ENCODE data around the gene HYPK.
A peak's percentile ranks its signal among the peaks of the same experiment; 100 is the strongest.

HYPK gene, protein sequence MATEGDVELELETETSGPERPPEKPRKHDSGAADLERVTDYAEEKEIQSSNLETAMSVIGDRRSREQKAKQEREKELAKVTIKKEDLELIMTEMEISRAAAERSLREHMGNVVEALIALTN

GRCh38 chr15:43800286-43801141 lies at the start of gene HYPK:
Gene HYPK, plus strand, starts transcription at chr15:43800599. Its CDS starts 24 bp downstream, at chr15:43800623.
- DNase-seq (ENCODE audit: low read depth), result peak; percentile 81

DNA sequence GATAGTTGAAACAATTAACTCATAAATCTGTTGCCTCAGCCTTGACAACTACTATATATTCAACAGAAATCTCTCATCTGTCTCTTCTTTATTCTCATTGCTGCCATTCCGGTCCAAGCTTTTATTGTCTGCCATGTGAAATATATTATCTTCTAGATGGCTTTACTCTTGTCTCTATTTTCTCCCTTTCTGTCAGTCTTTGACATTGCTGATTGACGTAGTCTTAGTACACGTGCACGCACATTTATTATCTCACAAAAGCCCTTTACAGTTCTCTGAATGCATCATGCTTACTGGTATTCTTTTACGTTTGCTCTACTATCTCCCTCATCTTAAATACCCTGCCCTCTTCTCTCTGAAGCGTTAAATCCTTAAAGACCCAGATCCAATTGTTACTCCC lies 48.5 kb upstream of the HYPK start:
- DNase-seq (ENCODE audit: low read depth), result no peak

DNA sequence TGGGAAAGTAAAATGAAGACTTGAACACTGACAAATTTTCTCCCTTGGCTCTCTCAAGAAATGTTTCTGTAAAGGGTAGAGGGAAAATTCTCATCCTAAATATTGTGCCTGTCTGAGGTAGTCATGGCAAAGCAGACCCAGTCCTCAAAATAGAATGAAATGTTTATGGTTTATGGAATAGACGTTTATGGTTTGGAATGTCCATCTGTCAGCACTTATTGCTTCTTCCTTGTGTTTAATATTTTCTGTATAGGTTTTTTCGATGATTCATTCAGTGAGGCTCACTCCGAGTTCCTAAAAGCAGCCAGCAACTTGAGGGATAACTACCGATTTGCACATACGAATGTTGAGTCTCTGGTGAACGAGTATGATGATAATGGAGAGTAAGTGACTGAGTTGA lies 37.6 kb upstream of the HYPK start:
- no peak for DNase-seq (ENCODE audit: low read depth)

DNA sequence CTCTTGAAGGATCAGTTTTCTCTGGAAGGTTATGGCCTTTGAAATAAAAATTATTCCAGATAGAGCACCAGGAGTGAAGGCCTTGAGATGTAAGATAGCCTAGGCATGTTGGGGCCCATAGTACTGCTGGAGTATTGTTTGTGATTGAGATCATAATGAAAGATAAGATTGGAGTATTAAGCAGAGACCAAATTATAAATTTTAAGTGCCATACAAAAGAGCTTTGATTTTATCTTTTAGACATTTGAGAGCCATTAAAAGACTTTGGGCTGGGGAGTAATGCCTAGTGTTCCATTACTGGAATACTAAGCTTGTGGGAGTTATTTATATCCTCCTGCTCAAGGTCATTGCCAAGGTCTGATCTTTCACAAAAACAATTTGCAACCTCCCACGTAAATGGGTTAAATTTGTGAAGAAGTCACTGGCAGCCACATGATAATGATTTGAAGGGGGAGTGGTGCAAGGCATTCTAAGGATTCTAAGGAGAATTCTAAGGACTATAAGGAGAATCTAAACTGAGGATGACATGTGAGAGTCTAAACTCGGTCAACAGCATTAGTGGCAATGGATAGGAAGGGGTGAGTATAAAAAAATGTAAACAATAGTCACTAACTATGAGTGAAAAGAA lies 36.5 kb upstream of the HYPK start:
- peak; percentile 41 for DNase-seq (ENCODE audit: low read depth)

DNA sequence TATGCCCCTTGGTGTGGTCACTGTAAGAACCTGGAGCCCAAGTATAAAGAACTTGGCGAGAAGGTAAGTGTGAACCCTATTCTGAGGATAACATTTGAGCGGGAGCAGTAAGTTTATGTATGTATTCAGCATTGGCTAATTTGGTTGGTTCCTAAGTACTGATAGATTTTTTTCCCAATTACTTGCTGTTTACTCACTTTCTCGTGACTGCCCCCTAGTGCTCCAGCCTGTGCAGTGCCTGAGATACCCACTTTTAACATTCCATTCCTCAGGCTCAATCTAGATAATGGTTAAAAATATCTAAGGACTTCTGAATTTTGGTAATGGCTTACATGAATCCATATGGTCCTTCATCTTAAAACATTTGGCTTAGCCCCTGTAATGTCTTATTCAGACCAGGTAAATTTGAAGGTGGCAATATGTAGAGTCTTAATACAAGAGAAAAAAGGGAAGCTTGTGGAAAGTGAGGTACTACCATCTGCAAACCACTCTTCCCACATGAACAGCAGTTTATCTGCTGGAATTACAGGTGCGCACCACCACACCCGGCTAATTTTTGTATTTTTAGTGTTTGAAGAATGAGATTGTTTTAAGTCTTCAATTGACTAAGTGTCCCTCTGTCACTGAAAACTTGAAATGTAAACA lies 30.7 kb upstream of the HYPK start:
- peak; percentile 52 for DNase-seq (ENCODE audit: low read depth)

DNA sequence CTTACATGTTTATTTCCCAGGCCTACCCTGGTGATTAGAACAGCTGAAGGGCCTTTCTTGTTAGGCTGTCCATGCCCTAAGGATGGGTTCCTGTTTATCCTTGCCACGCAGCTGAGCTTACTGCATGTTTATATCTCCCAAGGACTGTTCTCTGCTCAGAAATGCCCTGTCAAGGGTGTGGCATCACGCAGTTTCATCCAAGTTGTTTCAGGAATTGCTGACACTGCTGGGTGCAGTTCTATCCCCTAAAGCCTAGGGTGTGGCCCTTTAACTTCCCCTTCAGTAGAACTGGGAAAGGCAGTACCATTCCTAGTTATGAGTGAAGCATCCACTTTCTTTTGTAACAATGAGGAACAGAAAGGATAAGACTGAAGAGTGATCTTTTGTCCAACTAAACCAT lies 28.6 kb upstream of the HYPK start:
- no peak for DNase-seq (ENCODE audit: low read depth)

DNA sequence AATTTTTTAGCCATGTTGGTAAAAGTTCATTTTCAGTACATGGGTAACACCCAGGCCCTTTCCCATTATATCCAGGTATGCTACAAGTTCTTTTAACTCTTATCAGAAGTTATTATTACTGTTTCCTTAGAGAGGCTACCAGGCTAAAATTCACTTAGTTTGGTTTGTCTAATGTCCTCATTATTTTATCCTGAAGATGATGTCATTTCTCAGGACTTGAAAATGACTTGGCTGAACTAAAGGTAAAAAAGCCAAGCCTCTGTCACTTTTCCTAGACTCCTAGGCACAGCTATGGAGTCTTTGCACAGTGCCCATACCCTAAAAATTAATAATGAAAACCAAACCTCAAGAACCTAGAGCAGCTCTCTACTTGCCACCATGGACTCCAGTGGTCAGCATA lies 27.8 kb upstream of the HYPK start:
- no peak for DNase-seq (ENCODE audit: low read depth)

DNA sequence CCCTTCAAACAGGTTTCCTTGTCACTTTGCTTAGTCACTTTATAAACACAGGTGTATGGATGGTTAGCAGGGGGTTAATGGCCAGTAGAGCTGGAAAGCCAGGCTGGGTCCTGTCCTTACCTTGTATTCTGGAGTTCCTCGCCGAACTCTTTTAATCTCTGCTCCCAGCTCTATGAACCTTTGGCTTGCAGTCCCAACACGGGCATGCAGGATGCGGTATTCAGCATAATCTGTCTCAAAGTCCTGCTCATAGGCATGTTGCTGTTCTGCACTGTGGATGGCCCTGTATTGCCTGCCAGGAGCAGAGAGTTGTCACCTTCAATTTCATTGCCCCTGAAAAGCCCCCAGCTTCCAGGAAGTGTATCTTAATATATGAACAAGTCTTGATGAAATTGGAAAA lies 26.3 kb upstream of the HYPK start:
- DNase-seq (ENCODE audit: low read depth), result no peak

GRCh38 chr15:43775411-43775965 lies 24.9 kb upstream of the HYPK start:
- DNase-seq (ENCODE audit: low read depth), result peak; percentile 40

GRCh38 chr15:43776101-43776717 lies 24.2 kb upstream of the HYPK start:
- no peak for DNase-seq (ENCODE audit: low read depth)

- peak; percentile 41 for DNase-seq (ENCODE audit: low read depth)
Observed at GRCh38 chr15:43776718-43777266, 23.6 kb upstream of the HYPK start, which contains the start of gene ELL3. Gene ELL3, minus strand, starts transcription at chr15:43776966. Its CDS starts 65 bp downstream, at chr15:43776901.

- DNase-seq (ENCODE audit: low read depth), result peak; percentile 62
Observed at GRCh38 chr15:43777267-43777914, 23.0 kb upstream of the HYPK start.

GRCh38 chr15:43779016-43779415 lies 21.4 kb upstream of the HYPK start:
- DNase-seq (ENCODE audit: low read depth), result no peak

DNA sequence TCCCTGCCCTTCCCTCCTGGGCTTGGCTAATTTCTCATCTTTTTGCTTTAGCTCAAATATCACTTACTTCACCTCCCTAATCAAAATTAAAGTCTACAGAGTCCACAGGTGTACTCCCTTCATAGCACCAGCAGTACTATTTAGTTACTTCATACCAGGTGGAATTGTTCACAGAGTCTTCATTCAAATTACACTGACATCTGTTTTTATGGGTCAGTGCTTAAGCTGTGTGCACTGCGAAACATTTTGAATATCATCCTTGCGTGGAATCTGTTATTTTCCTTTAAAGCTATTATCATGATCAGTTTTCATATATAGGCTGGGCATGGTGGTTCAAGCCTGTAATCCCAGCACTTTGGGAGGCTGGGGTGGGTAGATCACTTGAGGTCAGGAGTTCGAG lies 11.0 kb upstream of the HYPK start:
- no peak for DNase-seq (ENCODE audit: low read depth)

DNA sequence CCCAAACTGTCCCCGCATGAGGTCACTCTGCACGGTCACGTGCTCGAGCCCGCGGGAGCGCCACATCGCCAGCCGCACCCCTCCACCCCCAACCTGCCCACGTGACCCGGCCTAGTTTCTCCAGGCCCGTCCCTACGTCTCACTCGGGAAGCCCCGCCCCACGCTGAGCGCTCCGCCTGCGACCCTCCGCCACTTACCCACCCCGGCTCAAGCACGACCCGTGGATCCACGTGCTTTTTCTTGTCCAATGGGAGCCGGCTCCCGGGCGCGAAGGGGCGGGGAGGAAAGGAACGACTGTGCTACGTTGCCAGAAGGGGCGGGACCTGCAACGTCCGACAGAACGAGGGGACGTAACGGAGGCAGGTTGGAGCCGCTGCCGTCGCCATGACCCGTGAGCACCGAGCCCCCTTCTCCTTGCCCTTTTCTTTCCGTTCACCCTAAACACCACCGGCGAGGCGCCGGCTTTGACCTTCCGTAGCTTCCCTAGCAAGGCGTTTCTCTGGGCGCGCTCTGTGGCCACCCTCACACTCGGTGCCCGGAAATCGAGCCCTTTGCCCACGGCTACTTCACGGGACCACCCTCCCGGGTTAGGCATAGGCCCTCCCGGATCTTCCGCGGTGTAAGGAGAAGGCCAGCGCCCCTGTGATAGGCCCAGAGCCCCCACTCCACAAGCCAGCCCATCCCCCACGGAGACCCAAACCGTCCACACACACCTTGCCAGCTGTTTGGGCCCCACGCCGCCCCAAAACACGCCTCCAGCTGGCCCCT lies 8.2 kb upstream of the HYPK start, which contains the start of gene SERF2:
SERF2 (plus strand) TSS at position 328 of the 768 bp plus-strand sequence; CDS start at position 385, 57 bp downstream.
- peak; percentile 99 for DNase-seq (ENCODE audit: low read depth)

- peak; percentile 23 for DNase-seq (ENCODE audit: low read depth)
Observed at GRCh38 chr15:43792761-43793476, 7.5 kb upstream of the HYPK start.

- no peak for DNase-seq (ENCODE audit: low read depth)
Observed at GRCh38 chr15:43793647-43794046, 6.8 kb upstream of the HYPK start.

GRCh38 chr15:43794269-43795037 lies 5.9 kb upstream of the HYPK start:
- peak; percentile 69 for DNase-seq (ENCODE audit: low read depth)

DNA sequence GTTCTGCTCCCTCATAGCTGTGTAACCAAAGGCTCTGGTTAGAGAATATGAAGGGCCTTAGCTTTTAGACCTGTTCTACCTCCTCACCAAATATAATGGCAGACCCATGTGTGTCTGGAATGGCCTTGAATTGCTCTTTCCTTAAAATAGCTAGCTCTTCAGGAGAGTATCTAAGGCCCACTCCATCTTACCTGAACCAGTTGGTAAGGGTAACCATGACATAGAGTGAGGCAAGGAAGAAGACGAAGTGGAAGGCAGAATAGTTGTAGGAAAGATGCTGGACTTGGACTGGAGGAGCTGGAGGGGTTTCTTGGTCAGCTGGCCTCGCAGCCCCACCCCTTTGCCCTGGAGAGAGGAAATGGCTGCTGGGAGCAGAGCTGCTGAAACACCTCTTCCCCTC lies 5.2 kb upstream of the HYPK start:
- DNase-seq (ENCODE audit: low read depth), result no peak

Data from amniotic epithelial cell (primary cell).